HG03064 (cell line): ENCODE results near the gene C3orf49.

ENCODE experiments used
- ATAC-seq: cut with Tn5 transposase; IDR thresholded peaks from one replicate; pipeline ENCODE4 v1.9.1; 2021; ENCODE audit warnings: low read depth; ENCODE audit not compliant: unreplicated experiment

C3orf49 gene

GRCh38 chr3:63878394-63879060 lies 59.4 kb downstream of the C3orf49 start:
- no peak for ATAC-seq

GRCh38 chr3:63880653-63881052 lies 61.6 kb downstream of the C3orf49 start:
- no peak for ATAC-seq

- no peak for ATAC-seq
Measured at GRCh38 chr3:63886858-63887257, 67.8 kb downstream of the C3orf49 start.

GRCh38 chr3:63891518-63891917 lies 72.4 kb downstream of the C3orf49 start:
- no peak for ATAC-seq

- no peak for ATAC-seq
Measured at GRCh38 chr3:63892773-63893352, 73.8 kb downstream of the C3orf49 start.

GRCh38 chr3:63895422-63896189 lies 76.5 kb downstream of the C3orf49 start:
- ATAC-seq: no peak

- ATAC-seq: peak; percentile 52
Measured at GRCh38 chr3:63896332-63897030, 77.4 kb downstream of the C3orf49 start.
